HEK293 (cell line): Measurements from ENCODE around the gene NELL1.

Source experiments
- KLF9 ChIP-seq: fragments of 450-650 bp; formaldehyde crosslinking; IDR thresholded peaks from 2 replicates; pipeline ENCODE4 v1.5.1; 2016; ENCODE audit warnings: missing biosample characterization, missing genetic modification characterization, low read depth
- RBAK ChIP-seq: fragments of 450-650 bp; formaldehyde crosslinking; IDR thresholded peaks from 2 replicates; pipeline ENCODE4 v1.5.1; 2016; ENCODE audit warnings: missing biosample characterization, missing genetic modification characterization
- SCRT1 ChIP-seq: fragments of 450-650 bp; formaldehyde crosslinking; IDR thresholded peaks from 2 replicates; pipeline ENCODE4 v1.5.1; 2016; ENCODE audit warnings: missing biosample characterization, missing genetic modification characterization, borderline replicate concordance
- TCF7L2 ChIP-seq: IDR thresholded peaks from 2 replicates; pipeline ENCODE4 v1.6.1; 2011; ENCODE audit warnings: low read depth, mild to moderate bottlenecking, inconsistent platforms, low read length, moderate library complexity, borderline replicate concordance
- TRIM28 ChIP-seq: IDR thresholded peaks from 2 replicates; pipeline ENCODE4 v1.6.1; 2011; ENCODE audit warnings: low read length, control low read depth, borderline replicate concordance
- ZNF138 ChIP-seq: fragments of 450-650 bp; formaldehyde crosslinking; IDR thresholded peaks from 2 replicates; pipeline ENCODE4 v1.5.1; 2016; ENCODE audit warnings: missing biosample characterization, missing genetic modification characterization, borderline replicate concordance
- ZNF19 ChIP-seq: fragments of 450-650 bp; formaldehyde crosslinking; IDR thresholded peaks from 2 replicates; pipeline ENCODE4; 2016; ENCODE audit warnings: missing biosample characterization, missing genetic modification characterization, low read depth
- ZNF473 ChIP-seq: fragments of 450-650 bp; formaldehyde crosslinking; IDR thresholded peaks from 2 replicates; pipeline ENCODE4 v1.5.1; 2017; ENCODE audit warnings: missing biosample characterization, missing genetic modification characterization
- ZNF561 ChIP-seq: fragments of 450-650 bp; IDR thresholded peaks from 2 replicates; pipeline ENCODE4 v1.5.1; 2018; ENCODE audit warnings: missing biosample characterization, missing genetic modification characterization, borderline replicate concordance
- ZNF624 ChIP-seq: fragments of 450-650 bp; formaldehyde crosslinking; IDR thresholded peaks from 2 replicates; pipeline ENCODE4 v1.5.1; 2017; ENCODE audit warnings: missing biosample characterization, missing genetic modification characterization
- ZNF654 ChIP-seq: fragments of 450-650 bp; formaldehyde crosslinking; IDR thresholded peaks from 2 replicates; pipeline ENCODE4 v1.5.1; 2016; ENCODE audit warnings: low read depth, missing biosample characterization, missing genetic modification characterization
- TF ChIP-seq, protein P1 (sequence below): fragments of 450-650 bp; formaldehyde crosslinking; IDR thresholded peaks from 2 replicates; pipeline ENCODE4 v1.5.1; 2016; ENCODE audit warnings: missing biosample characterization, missing genetic modification characterization
- TF ChIP-seq, protein P2 (sequence below): fragments of 450-650 bp; formaldehyde crosslinking; optimal IDR thresholded peaks from 2 replicates; pipeline ENCODE3; 2016; ENCODE audit warnings: missing biosample characterization, mild to moderate bottlenecking, missing genetic modification characterization

DNA sequence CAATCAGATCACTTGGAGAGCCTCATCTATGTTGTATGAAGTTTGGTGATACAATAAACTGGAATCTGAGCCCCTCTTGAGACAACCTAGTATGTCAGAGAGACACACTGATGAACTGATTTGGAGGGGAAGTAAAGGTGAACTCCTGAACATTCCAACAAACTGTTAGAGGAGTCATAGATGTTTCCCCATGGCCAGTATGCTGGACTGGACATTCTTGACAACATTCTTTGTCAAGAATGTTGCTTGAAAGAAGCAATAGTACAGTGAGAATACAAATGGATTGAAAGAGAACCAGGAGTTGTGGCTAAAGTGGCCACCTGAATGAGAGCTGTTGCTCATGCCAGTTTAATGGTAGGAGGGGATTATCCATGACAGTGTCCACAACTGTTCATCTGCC is 588.1 kb downstream of the NELL1 start:
- TF ChIP-seq ZNF138 (no peak), SCRT1 (tag by site-specific recombination) (no peak), ZNF624 (no peak), ZNF561 (tag by site-specific recombination) (no peak), ZNF19 (no peak), RBAK (tag by site-specific recombination) (no peak), ZNF473 (no peak), ZNF654 (tag by site-specific recombination) (no peak), TCF7L2 (no peak), TRIM28 (no peak), KLF9 (no peak)
- TF ChIP-seq, protein P1, sequence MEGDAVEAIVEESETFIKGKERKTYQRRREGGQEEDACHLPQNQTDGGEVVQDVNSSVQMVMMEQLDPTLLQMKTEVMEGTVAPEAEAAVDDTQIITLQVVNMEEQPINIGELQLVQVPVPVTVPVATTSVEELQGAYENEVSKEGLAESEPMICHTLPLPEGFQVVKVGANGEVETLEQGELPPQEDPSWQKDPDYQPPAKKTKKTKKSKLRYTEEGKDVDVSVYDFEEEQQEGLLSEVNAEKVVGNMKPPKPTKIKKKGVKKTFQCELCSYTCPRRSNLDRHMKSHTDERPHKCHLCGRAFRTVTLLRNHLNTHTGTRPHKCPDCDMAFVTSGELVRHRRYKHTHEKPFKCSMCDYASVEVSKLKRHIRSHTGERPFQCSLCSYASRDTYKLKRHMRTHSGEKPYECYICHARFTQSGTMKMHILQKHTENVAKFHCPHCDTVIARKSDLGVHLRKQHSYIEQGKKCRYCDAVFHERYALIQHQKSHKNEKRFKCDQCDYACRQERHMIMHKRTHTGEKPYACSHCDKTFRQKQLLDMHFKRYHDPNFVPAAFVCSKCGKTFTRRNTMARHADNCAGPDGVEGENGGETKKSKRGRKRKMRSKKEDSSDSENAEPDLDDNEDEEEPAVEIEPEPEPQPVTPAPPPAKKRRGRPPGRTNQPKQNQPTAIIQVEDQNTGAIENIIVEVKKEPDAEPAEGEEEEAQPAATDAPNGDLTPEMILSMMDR (tag by site-specific recombination), result no peak
- TF ChIP-seq, protein P2, sequence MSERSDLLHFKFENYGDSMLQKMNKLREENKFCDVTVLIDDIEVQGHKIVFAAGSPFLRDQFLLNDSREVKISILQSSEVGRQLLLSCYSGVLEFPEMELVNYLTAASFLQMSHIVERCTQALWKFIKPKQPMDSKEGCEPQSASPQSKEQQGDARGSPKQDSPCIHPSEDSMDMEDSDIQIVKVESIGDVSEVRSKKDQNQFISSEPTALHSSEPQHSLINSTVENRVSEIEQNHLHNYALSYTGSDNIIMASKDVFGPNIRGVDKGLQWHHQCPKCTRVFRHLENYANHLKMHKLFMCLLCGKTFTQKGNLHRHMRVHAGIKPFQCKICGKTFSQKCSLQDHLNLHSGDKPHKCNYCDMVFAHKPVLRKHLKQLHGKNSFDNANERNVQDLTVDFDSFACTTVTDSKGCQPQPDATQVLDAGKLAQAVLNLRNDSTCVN (tag by site-specific recombination), result no peak
